ENCODE data around the gene IGSF21. TPM values are rescaled to one million over a fixed set of nuclear protein-coding genes. Genes with fewer than 3 reads are reported as not detected.
A peak's percentile ranks its signal among the peaks of the same experiment; 100 is the strongest.

IGSF21 gene
- total RNA-seq: 10 to 100 TPM in 1 of 4 donors, 1 to 10 TPM in 3; 4.7 to 10.2 (median 5.9) TPM

DNA sequence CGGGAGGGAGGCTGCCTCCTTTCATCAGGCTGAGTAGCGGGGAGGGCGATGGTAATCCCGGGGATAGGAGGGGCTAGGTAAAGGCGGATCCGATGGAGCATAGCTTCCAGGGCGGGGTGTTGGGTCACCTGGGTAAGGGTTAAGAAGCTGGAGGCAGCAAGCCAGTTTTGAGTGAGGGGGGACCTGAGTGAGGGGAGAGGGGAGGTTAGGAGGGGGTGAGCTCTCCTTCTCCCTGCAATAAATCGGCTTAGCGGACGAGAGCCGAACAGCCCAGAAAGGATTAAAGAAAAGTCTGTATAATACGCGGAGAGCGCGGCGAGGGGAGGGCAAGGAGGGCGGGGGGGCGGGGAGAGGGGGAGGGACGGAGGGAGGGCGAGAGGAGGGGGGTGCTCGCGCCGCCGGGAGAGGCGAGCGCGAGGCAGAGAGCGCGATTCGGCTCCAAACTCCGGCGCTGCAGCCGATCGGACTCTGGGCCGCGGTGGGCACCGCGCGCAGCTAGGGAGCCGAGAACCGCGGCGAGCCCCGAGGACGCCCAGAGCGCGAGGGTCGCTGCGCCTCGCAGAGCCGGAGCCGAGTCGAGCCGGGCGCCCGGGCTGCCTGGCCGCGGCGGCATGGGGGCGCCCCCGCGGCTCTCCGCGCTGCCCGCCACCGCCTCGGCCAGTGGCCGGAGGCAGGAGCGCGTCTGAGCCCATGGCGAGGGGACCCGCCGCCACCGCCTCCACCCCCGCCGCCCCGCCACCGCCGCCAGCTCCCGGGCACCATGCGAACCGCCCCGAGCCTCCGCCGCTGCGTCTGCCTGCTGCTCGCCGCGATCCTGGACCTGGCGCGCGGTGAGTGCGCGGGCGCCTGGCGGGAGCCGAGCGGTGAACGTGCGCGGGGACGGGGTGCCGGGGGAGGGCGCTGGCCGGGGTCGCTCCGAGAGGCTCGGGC, at the start of gene IGSF21:
Gene IGSF21 (plus strand): TSS at position 430 of the 930 bp plus-strand sequence. CDS start 331 bp downstream, at position 761.
- Histone ChIP-seq H3K36me3 (no peaks in the 10 kb centered on the region), H3K4me3 (peak within 1 kb of the TSS in 2 of 4 donors; percentile 3 to 48), H3K9me3 (no peaks in the 10 kb centered on the region), H3K4me1 (peaks cover 0 to 50% (median 5%) of the 10 kb centered on the region in 4 donors), H3K27me3 (peaks cover 3 to 79% of the 10 kb centered on the region in 2 donors), H3K27ac (peak within 1 kb of the TSS in 1 of 4 donors; percentile 20)
- no peak for DNase-seq (ENCODE audit: low spot score in 2 of 2)
- no peak for TF ChIP-seq POLR2A (IDR thresholded peaks at IDR 0.05)
- TF ChIP-seq EP300 (IDR thresholded peaks at IDR 0.05): no peak
- TF ChIP-seq, protein P1, sequence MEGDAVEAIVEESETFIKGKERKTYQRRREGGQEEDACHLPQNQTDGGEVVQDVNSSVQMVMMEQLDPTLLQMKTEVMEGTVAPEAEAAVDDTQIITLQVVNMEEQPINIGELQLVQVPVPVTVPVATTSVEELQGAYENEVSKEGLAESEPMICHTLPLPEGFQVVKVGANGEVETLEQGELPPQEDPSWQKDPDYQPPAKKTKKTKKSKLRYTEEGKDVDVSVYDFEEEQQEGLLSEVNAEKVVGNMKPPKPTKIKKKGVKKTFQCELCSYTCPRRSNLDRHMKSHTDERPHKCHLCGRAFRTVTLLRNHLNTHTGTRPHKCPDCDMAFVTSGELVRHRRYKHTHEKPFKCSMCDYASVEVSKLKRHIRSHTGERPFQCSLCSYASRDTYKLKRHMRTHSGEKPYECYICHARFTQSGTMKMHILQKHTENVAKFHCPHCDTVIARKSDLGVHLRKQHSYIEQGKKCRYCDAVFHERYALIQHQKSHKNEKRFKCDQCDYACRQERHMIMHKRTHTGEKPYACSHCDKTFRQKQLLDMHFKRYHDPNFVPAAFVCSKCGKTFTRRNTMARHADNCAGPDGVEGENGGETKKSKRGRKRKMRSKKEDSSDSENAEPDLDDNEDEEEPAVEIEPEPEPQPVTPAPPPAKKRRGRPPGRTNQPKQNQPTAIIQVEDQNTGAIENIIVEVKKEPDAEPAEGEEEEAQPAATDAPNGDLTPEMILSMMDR (IDR thresholded peaks at IDR 0.05): no peak
- WGBS, 2 donors: 1% methylated on average over 42 to 89 of the region's 108 CpGs

DNA sequence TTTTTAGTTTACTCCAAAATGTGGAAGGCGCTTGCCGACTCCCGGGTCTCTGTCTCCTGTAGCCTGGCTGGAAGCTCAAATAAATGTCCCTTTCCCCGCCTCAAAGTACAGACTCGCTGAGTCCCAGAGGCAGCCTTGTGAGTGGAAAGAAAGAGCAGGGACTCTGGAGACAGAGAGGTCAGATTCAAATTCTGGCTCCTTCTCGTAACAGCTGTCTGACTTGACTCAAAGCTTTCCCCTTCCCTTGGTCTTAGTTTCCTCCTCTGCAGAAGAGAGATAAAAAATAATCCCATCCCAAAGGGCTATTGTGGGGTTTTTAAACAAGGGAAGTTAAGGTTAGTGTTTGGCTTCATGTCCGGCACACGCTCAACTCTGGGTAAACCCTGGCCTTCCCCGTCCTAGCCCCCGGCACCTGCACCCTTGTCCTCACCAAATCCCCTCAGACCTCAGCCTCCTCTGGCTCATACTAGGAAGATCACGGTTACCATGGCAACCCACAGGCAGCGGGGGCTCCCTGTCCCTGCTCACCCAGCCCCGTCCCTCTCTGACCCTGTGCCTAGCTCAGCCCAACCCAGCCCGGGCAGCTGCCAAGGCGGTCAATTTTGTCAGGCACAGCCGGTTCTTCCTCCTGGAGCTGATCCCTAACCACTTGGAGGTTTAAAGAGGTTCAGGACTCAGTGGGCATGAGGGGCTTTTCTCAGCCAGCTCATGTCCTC, 49.2 kb upstream of the IGSF21 start:
- DNase-seq (ENCODE audit: low spot score in 2 of 2): no peak
- no peak overlapping the region for H3K4me3 ChIP-seq
- no peaks in the 10 kb centered on the region for H3K36me3 ChIP-seq
- WGBS, 2 donors: 59 to 61% methylated on average over 16 of the region's 16 CpGs
- no peaks in the 10 kb centered on the region for H3K4me1 ChIP-seq
- peaks cover 0 to 3% (median 0%) of the 10 kb centered on the region in 4 donors for H3K9me3 ChIP-seq
- H3K27me3 ChIP-seq: peaks cover 0 to 9% of the 10 kb centered on the region in 2 donors
- no peak overlapping the region for H3K27ac ChIP-seq
- TF ChIP-seq, protein P1 (IDR thresholded peaks at IDR 0.05): no peak
- TF ChIP-seq EP300 (IDR thresholded peaks at IDR 0.05): no peak
- TF ChIP-seq POLR2A (IDR thresholded peaks at IDR 0.05): no peak

DNA sequence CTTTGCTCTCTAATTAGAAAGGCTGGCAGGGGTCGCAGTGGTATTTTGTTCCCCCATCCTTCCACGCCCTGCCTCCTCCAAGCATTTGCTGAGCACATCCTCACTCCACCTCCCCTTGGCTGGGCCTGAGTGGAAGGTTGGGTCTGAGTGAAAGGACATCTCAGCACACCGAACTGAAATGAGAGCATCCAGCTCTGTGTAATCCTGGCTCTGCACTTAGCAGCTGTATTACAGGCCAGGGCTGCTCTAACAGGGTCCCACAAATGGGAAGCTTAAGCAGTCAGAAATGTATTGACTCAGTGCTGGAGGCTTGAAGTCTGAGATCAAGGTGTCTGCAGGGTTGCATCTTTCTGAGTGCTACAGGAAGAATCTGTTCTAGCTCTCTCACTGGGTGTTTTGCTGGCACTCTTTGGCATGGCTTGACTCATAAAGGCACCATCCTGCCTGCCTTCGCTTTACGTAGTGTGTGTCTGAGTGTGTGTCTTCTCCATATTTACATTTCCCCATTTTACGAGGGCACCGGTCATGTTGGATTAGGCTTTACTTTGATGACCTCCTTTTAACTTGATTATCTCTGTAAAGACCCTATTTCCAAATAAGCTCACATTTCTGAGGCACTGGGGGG, 48.5 kb upstream of the IGSF21 start:
- peaks cover 0 to 9% of the 10 kb centered on the region in 2 donors for H3K27me3 ChIP-seq
- H3K27ac ChIP-seq: no peak overlapping the region
- 55 to 59% methylated on average over 7 of the region's 7 CpGs for WGBS, 2 donors
- TF ChIP-seq, protein P1 (IDR thresholded peaks at IDR 0.05): no peak
- no peak for TF ChIP-seq EP300 (IDR thresholded peaks at IDR 0.05)
- TF ChIP-seq POLR2A (IDR thresholded peaks at IDR 0.05): no peak
- no peak for DNase-seq (ENCODE audit: low spot score in 2 of 2)
- peaks cover 0 to under 1% (median 0%) of the 10 kb centered on the region in 4 donors for H3K9me3 ChIP-seq
- H3K36me3 ChIP-seq: no peaks in the 10 kb centered on the region
- no peak overlapping the region for H3K4me3 ChIP-seq
- H3K4me1 ChIP-seq: no peaks in the 10 kb centered on the region

DNA sequence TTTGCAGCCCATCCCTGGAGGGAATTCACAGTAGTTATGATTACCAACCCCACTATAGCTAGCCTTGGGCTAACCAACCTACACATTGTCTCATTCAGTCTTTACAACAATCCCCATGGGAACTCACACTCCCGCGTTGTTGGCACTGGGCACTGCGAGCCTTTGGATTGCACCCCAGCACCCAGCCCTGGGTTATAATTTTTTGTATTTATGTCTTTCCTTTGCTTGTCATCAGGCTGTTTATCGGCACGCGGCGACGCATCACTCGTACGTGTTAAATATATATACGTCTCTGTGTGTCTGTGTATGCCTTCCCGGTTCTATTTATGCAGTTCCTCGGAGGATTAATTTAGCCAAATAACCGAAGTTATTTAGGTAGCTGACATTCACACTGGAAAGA, 47.2 kb upstream of the IGSF21 start:
- H3K4me1 ChIP-seq: no peaks in the 10 kb centered on the region
- H3K9me3 ChIP-seq: no peaks in the 10 kb centered on the region
- TF ChIP-seq EP300 (IDR thresholded peaks at IDR 0.05) (no peak), POLR2A (IDR thresholded peaks at IDR 0.05) (no peak)
- TF ChIP-seq, protein P1 (IDR thresholded peaks at IDR 0.05): no peak
- no peak overlapping the region for H3K4me3 ChIP-seq
- 90 to 92% methylated on average over 14 of the region's 14 CpGs for WGBS, 2 donors
- peaks cover 0 to 9% of the 10 kb centered on the region in 2 donors for H3K27me3 ChIP-seq
- no peaks in the 10 kb centered on the region for H3K36me3 ChIP-seq
- no peak overlapping the region for H3K27ac ChIP-seq
- DNase-seq (ENCODE audit: low spot score in 2 of 2): no peak

All from tibial nerve (tissue), 4 donors.